HG02610 (cell line): ENCODE data around the gene TNFRSF25.

Experiments
- ATAC-seq: cut with Tn5 transposase; IDR thresholded peaks from one replicate; pipeline ENCODE4 v1.9.1; 2021; ENCODE audit warnings: mild to moderate bottlenecking, moderate library complexity; ENCODE audit not compliant: unreplicated experiment

TNFRSF25 gene

DNA sequence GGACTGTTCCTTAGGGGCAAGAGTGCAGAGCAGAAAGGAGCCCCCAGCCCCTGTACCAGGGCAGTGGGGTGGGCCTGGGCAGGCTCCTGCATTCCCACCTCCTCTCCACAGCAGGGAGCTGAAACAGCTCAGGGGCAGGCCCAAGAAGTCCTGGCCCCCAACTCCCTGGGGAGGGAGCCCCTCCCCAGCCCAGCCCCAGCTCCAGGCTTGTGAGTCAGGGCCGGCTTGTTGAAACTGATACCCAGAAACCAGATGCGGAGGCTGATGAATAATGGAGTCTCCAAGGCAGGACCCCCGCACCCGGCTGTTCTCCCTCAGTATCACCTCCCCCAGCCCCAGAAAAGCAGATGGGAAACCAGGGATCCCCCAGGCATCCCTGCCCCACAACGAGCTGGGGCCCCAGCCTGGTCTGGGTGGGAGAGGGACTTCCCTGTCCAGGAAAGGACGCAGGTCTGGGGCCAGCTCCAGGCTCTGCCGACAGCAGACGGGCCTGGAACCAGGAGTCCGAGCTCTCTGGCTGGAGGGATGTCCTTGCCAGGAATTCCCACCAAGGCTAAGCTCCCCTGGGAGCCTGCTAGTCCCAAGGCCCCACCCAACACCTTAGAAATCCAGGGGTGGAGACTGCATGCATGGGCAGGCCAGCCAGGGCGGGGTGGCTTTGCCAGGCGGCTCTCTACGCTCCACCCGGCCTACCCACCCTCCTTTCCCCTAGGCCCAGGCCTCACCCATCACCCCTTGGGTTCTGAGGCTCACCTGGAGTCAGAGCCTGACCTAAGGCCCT, 22.8 kb upstream of the TNFRSF25 start:
- ATAC-seq: no peak

- no peak for ATAC-seq
Measured at GRCh38 chr1:6487804-6488484, 22.0 kb upstream of the TNFRSF25 start.

GRCh38 chr1:6486433-6487011, 20.5 kb upstream of the TNFRSF25 start:
- ATAC-seq: no peak

- ATAC-seq: no peak
Measured at GRCh38 chr1:6485168-6486101, 19.5 kb upstream of the TNFRSF25 start.

DNA sequence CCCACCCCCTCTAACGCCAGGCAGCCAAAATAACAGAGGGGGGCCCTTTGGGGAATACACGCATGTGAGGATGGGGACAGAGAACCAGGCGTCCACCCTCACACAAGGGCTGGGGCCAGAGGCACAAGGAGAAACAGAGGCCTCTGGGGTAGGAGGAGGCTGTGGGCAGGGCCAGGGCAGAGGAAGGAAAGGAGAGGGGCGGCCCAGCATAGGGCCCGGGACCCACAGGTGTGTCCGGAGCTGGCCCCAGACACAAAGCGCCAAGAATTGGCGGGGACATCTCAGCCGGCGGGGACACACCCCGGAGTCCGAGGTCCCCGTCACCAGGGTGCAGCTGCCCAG, 18.8 kb upstream of the TNFRSF25 start:
- no peak for ATAC-seq

- no peak for ATAC-seq
Measured at GRCh38 chr1:6483761-6484117, 17.8 kb upstream of the TNFRSF25 start.

DNA sequence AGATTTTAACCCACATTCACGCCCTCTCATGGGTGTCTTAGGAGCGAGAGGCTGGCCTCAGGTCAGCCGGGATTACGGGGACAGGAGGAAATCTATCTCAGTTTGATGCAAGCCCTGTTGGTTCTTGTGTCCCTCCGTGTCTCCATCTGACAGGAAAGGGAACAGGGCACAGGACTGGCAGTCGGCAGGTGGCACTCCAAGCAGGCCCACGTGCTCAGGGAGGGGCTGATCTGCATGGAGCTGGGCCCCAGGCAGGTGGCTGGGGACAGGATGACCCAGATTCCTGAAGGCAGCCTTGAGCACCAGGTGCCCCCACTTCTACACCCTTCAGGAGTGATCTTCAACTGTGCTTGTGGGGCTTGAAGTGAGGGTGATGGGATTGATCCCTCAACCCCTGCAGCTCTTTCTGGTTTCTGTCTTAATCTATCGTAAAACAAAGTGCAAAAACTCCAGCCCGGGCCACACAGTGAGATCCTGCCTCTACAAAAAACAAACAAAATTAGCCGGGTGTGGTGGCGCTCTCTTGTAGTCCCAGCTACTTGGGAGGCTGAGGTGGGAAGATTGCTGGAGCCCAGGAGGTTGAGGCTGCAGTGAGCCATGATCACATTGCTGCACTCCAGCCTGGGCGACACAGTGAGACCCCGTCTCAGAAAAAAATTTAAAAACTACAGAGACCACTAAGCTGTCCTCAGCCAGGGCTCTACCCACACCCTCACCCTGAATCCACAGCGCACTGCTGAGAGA, 17.2 kb upstream of the TNFRSF25 start:
- no peak for ATAC-seq

GRCh38 chr1:6481820-6482219, 15.8 kb upstream of the TNFRSF25 start:
- no peak for ATAC-seq

- ATAC-seq: no peak
Measured at GRCh38 chr1:6477039-6477820, 11.3 kb upstream of the TNFRSF25 start.

DNA sequence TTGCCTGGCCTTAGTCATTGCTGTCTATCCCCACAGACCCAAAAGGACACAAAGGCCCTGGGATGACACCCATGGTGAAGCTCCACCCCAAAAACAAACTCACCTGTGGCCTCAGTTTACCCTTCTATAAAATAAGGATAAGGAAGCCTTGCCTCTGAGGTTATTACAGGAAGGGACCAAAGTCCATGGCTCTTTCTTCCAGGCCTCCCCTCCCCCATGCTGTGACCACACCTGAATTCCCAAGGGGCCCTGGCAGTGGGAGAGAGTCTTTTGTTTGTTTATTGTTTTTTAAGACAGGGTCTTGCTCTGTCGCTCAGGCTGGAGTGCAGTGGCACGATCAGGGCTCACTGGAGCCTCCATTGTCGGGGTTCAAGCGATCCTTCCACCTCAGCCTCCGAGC, 10.5 kb upstream of the TNFRSF25 start:
- ATAC-seq: no peak

DNA sequence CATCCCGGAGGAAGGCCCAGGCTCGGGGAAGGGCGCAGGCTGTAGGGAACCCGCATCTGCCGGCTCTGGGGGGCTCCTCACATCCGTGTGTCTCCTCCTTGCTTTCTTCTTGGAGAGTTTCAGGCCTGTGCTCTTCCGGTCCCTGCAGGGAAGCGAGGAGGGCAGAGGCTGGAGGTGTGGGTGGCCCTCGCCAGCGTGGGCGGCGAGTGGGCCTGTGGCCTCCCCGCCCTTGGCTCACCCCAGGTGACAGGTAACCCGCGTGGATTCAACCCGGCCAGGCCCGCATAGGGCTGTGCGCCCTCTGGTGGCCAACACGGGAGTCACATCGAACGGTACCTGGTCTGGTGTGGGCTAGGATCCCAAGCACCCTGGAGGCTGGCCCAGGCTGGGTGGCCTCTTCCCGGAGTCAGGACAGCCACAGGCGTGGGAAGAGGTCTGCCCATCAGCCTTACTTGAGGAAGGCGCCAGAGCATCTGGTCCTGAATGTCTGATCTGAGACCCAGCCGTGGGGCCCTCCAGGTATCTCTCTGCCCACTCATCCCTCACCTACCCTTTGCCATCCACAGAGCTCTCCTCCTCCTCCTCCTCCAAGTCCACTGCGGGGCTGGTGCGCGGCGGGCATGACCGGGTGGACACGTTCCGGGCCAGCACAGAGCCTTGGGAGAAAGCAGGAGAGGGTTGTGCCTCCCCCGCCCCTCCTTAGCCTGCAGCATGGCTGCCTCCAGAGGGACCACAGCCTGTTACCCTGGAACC, 9.6 kb upstream of the TNFRSF25 start:
- no peak for ATAC-seq

GRCh38 chr1:6474815-6475282, 8.9 kb upstream of the TNFRSF25 start:
- no peak for ATAC-seq

DNA sequence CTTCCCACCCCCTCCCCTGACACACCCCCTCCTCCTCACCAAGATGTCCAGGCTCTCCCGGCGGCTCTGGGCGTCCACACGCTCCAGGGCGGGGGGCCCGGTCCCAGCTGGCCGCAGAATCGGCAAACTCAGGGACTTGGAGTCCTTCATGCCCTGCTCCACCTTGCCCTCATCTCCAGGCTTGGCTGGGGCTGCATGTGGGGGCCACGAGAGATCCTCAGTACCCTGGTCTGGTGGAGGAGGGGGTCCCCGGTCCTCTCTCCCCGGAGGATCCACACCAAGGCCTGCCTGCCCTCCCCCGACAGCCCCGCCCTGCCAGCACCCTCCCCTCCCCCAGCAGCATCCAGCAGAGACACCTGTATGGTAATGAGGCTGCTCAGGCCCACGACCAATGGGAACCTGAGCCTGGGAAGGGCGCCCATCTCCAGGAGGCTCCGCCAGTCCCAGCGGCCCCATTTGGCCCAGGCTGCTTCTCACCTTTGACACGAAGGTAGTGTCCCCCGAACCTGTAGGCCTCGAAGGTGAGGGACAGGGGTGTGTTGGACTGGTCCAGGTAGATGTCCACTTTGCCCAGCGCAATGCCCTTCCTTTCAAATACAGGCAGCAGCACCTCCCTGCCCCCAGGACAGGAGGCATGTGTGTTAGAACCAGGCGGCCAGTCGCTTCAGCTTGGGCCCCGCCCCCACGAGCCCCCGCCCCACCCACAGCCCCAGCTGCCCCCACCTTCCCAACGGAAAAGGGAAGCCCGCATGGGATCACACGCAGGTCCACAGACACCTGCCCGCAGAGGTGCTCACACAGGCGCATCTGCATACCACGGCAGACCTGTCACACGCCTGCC, 8.2 kb upstream of the TNFRSF25 start:
- ATAC-seq: no peak

- ATAC-seq: no peak
Measured at GRCh38 chr1:6473156-6473555, 7.2 kb upstream of the TNFRSF25 start.

DNA sequence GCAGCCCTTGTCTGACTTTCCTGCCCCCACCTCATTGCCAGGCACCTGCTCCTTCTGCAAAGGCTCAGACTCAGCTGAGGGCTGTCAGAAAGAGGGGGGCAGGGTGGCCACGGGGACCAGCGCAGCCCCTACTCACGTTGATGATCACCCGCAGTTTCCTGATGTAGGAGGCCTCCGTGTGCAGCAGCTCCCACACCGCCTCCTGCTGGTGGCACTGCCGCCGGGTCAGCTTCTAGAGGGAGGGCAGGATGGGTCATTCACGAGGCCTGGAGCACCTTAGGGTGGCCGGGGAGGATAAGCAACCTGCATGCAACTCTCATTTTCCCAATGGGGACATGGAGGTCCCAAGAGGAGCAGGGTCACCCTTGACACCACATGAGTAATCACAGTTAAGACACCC, 6.4 kb upstream of the TNFRSF25 start:
- no peak for ATAC-seq

GRCh38 chr1:6471970-6472368, 6.0 kb upstream of the TNFRSF25 start:
- no peak for ATAC-seq

- ATAC-seq: no peak
Measured at GRCh38 chr1:6471086-6471969, 5.4 kb upstream of the TNFRSF25 start.
